GM12874 (cell line): ENCODE measurements around the gene CHEK1.

Experiments
- CTCF ChIP-seq: IDR thresholded peaks from 2 replicates; pipeline ENCODE4 v1.5.1; 2011; ENCODE audit warnings: low read depth, mild to moderate bottlenecking, control low read depth, low read length, moderate library complexity; ENCODE audit not compliant: insufficient read depth

The CHEK1 gene

GRCh38 chr11:125667151-125667550 lies 42.2 kb downstream of the CHEK1 start:
- no peak for TF ChIP-seq CTCF

- no peak for TF ChIP-seq CTCF
Measured at GRCh38 chr11:125670172-125670571, 45.2 kb downstream of the CHEK1 start.

- no peak for TF ChIP-seq CTCF
Measured at GRCh38 chr11:125671561-125671960, 46.6 kb downstream of the CHEK1 start.

GRCh38 chr11:125674210-125674609 lies 49.2 kb downstream of the CHEK1 start:
- TF ChIP-seq CTCF = no peak

GRCh38 chr11:125675196-125675595 lies 50.2 kb downstream of the CHEK1 start:
- TF ChIP-seq CTCF = no peak

- no peak for TF ChIP-seq CTCF
Measured at GRCh38 chr11:125679397-125679796, 54.4 kb downstream of the CHEK1 start.

- no peak for TF ChIP-seq CTCF
Measured at GRCh38 chr11:125679837-125680236, 54.9 kb downstream of the CHEK1 start.

- no peak for TF ChIP-seq CTCF
Measured at GRCh38 chr11:125680747-125681146, 55.8 kb downstream of the CHEK1 start, which contains the start of gene ACRV1. Gene ACRV1 (minus strand): TSS chr11:125680847. CDS start chr11:125680780, 67 bp downstream.
